ENCODE data around the gene DIP2C. TPM values are rescaled to one million over a fixed set of nuclear protein-coding genes. Genes with fewer than 3 reads are reported as not detected.
"Not testable (repeated sequence)": the region's sequence is repeated elsewhere in the genome, so short reads cannot be mapped to it uniquely, and the experiment has no call there.

The DIP2C gene
- polyA plus RNA-seq, 3 donors, result 0.11 TPM; not detected in 2

GRCh38 chr10:368579-369220 is 320.8 kb downstream of the DIP2C start:
- Mint-ChIP-seq H3K36me3 (no peaks in the 10 kb centered on the region), H3K9me3 (no peaks in the 10 kb centered on the region), H3K27ac (no peak overlapping the region), H3K4me3 (no peak overlapping the region), H3K27me3 (ENCODE audit: low read depth in 3 of 3) (peaks cover 0 to 11% (median 9%) of the 10 kb centered on the region in 3 donors), H3K4me1 (no peaks in the 10 kb centered on the region)
- H3K27ac ChIP-seq (ENCODE audit: low read depth in 1 of 2, low read length in 2 of 2), result no peak overlapping the region
- no peaks in the 10 kb centered on the region for H3K79me2 ChIP-seq (ENCODE audit: insufficient read depth, low read length)
- DNase-seq, result no peak
- intact Hi-C loops (cut with micrococcal nuclease), result no loop called here
- H4K20me1 ChIP-seq (ENCODE audit: insufficient read depth, low read length), result no peaks in the 10 kb centered on the region
- TF ChIP-seq, protein P1, sequence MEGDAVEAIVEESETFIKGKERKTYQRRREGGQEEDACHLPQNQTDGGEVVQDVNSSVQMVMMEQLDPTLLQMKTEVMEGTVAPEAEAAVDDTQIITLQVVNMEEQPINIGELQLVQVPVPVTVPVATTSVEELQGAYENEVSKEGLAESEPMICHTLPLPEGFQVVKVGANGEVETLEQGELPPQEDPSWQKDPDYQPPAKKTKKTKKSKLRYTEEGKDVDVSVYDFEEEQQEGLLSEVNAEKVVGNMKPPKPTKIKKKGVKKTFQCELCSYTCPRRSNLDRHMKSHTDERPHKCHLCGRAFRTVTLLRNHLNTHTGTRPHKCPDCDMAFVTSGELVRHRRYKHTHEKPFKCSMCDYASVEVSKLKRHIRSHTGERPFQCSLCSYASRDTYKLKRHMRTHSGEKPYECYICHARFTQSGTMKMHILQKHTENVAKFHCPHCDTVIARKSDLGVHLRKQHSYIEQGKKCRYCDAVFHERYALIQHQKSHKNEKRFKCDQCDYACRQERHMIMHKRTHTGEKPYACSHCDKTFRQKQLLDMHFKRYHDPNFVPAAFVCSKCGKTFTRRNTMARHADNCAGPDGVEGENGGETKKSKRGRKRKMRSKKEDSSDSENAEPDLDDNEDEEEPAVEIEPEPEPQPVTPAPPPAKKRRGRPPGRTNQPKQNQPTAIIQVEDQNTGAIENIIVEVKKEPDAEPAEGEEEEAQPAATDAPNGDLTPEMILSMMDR (IDR thresholded peaks at IDR 0.05), result no peak
- H3K4me2 ChIP-seq (replicated peaks; ENCODE audit: extremely low read depth, low read length, poor library complexity, severe bottlenecking), result no peak overlapping the region
- 98% methylated on average over 15 of the region's 17 CpGs for WGBS (ENCODE audit: insufficient coverage)
- no peak overlapping the region for H2AFZ ChIP-seq (ENCODE audit: insufficient read depth, low read depth, low read length, poor library complexity, severe bottlenecking)
- no peaks in the 10 kb centered on the region for H3K27me3 ChIP-seq (ENCODE audit: control insufficient read depth in 2 of 2, insufficient read depth in 2 of 2, low read length in 2 of 2)
- no peak overlapping the region for H3K4me3 ChIP-seq (replicated peaks in 1 of 3; ENCODE audit: low read depth in 2 of 3, low read length in 3 of 3)
- H3K9ac ChIP-seq (ENCODE audit: insufficient read depth, low read length, poor library complexity, severe bottlenecking), result no peak overlapping the region
- H3K36me3 ChIP-seq (replicated peaks in 1 of 2; ENCODE audit: control insufficient read depth in 1 of 2, insufficient read depth in 2 of 2, low read length in 2 of 2), result no peaks in the 10 kb centered on the region
- no peaks in the 10 kb centered on the region for H3K9me3 ChIP-seq (replicated peaks in 1 of 2; ENCODE audit: control insufficient read depth in 1 of 2, insufficient read depth in 1 of 2, low read length in 2 of 2)
- H3K4me1 ChIP-seq (ENCODE audit: control insufficient read depth in 1 of 2, insufficient read depth in 2 of 2, low read length in 2 of 2), result no peaks in the 10 kb centered on the region

DNA sequence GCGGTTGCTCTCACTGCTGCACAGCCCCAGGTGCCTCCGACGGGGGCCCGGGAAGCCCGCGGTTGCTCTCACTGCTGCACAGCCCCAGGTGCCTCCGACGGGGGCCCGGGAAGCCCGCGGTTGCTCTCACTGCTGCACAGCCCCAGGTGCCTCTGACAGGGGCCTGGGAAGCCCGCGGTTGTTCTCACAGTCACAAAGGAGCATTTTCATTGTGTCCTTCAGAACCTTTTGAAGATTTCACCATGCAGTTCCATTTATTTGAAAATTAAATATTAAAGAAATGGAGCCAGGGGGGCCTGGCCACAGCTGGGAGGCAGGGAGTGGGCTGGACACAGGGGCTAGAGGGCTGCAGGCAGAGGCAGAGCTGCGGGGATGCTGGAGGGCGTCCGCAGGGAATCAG is 321.4 kb downstream of the DIP2C start:
- H4K20me1 ChIP-seq (ENCODE audit: insufficient read depth, low read length); DNase-seq; H3K4me3 ChIP-seq (replicated peaks in 1 of 3; ENCODE audit: low read depth in 2 of 3, low read length in 3 of 3); H3K27ac Mint-ChIP-seq; H2AFZ ChIP-seq (ENCODE audit: insufficient read depth, low read depth, low read length, poor library complexity, severe bottlenecking); H3K27ac ChIP-seq (ENCODE audit: low read depth in 1 of 2, low read length in 2 of 2); H3K27me3 ChIP-seq (ENCODE audit: control insufficient read depth in 2 of 2, insufficient read depth in 2 of 2, low read length in 2 of 2); H3K4me2 ChIP-seq (replicated peaks; ENCODE audit: extremely low read depth, low read length, poor library complexity, severe bottlenecking); intact Hi-C loops (cut with micrococcal nuclease); H3K4me3 Mint-ChIP-seq; H3K36me3 ChIP-seq (replicated peaks in 1 of 2; ENCODE audit: control insufficient read depth in 1 of 2, insufficient read depth in 2 of 2, low read length in 2 of 2); H3K4me1 Mint-ChIP-seq; H3K9ac ChIP-seq (ENCODE audit: insufficient read depth, low read length, poor library complexity, severe bottlenecking); H3K9me3 Mint-ChIP-seq; H3K79me2 ChIP-seq (ENCODE audit: insufficient read depth, low read length); H3K4me1 ChIP-seq (ENCODE audit: control insufficient read depth in 1 of 2, insufficient read depth in 2 of 2, low read length in 2 of 2); H3K36me3 Mint-ChIP-seq; H3K9me3 ChIP-seq (replicated peaks in 1 of 2; ENCODE audit: control insufficient read depth in 1 of 2, insufficient read depth in 1 of 2, low read length in 2 of 2): not testable (repeated sequence)
- WGBS (ENCODE audit: insufficient coverage), result 100% methylated on average over 3 of the region's 16 CpGs
- peaks cover 0 to 11% (median 6%) of the 10 kb centered on the region in 3 donors for H3K27me3 Mint-ChIP-seq (ENCODE audit: low read depth in 3 of 3)

All from CD14-positive monocyte (primary cell).